GOT3 (cell line): ENCODE data around the gene SCARF1.

Experiments
- DNase-seq: peaks from one replicate; lab custom pipeline; 2025; ENCODE audit warnings: mixed read lengths; lab: John Stamatoyannopoulos, UW

The SCARF1 gene

GRCh38 chr17:1597861-1598342, 47.6 kb downstream of the SCARF1 start:
- DNase-seq = no peak

GRCh38 chr17:1593630-1593931, 52.0 kb downstream of the SCARF1 start:
- DNase-seq = no peak

- DNase-seq = no peak
These were observed 52.5 kb downstream of the SCARF1 start for GRCh38 chr17:1592751-1593629.

- no peak for DNase-seq
These were observed 54.0 kb downstream of the SCARF1 start for GRCh38 chr17:1591474-1592090.

- DNase-seq = no peak
These were observed 54.6 kb downstream of the SCARF1 start for GRCh38 chr17:1590747-1591473.

- DNase-seq = peak; percentile 40
These were observed 55.3 kb downstream of the SCARF1 start for GRCh38 chr17:1590029-1590746.

- no peak for DNase-seq
These were observed 56.5 kb downstream of the SCARF1 start for GRCh38 chr17:1588821-1589585.

- DNase-seq = no peak
These were observed 61.4 kb downstream of the SCARF1 start for GRCh38 chr17:1584167-1584566.
